AG04450 (cell line): ENCODE results near the gene SIAH3. TPM values are rescaled to one million over a fixed set of nuclear protein-coding genes. Genes with fewer than 3 reads are reported as not detected.

Experiments
- CTCF ChIA-PET: fragments of 300-600, 350-600 bp; formaldehyde crosslinking; extraction: SDS; loops from one replicate; lab custom pipeline; 2022; ENCODE audit warnings: antibody characterized with exemption, inconsistent platforms; lab: Charles Lee
- POLR2A ChIA-PET: fragments of 350-600 bp; formaldehyde crosslinking; extraction: SDS; loops from one replicate; lab custom pipeline; 2021; ENCODE audit warnings: antibody characterized with exemption, inconsistent platforms; lab: Yijun Ruan, JAX
- DNase-seq: peaks from one replicate; pipeline ENCODE4 v3.0.0-alpha.2; 2011; ENCODE audit warnings: low read depth, low spot score
- H3K27ac ChIP-seq: one replicate; pipeline ENCODE4 v1.5.1; 2012; ENCODE audit warnings: low read depth, low read length, control low read depth
- H3K27me3 ChIP-seq: one replicate; pipeline ENCODE4 v1.6.0; 2012; ENCODE audit warnings: low read length; ENCODE audit not compliant: control insufficient read depth, insufficient read depth
- H3K4me3 ChIP-seq: 2 replicates; pipeline ENCODE4 v1.5.1; 2011; ENCODE audit warnings: mild to moderate bottlenecking, low read depth, low read length, control low read depth
- H3K9me3 ChIP-seq: 2 replicates; pipeline ENCODE4 v1.5.1; 2012; ENCODE audit warnings: low read length; ENCODE audit not compliant: control insufficient read depth, insufficient read depth
- polyA plus RNA-seq: library from polyadenylated mRNA; depleted of rRNA; stranded (reverse); fragments of >200 nt; gene quantifications from 2 replicates; pipeline ENCODE4 v1.2.3, GENCODE V29; 2011
- TF ChIP-seq, protein P1 (sequence below): IDR thresholded peaks from 2 replicates; pipeline ENCODE4 v1.5.1; 2011; ENCODE audit warnings: low read depth, low read length, control low read depth, inconsistent platforms

Gene SIAH3
- polyA plus RNA-seq, 1 experiment = not detected

DNA sequence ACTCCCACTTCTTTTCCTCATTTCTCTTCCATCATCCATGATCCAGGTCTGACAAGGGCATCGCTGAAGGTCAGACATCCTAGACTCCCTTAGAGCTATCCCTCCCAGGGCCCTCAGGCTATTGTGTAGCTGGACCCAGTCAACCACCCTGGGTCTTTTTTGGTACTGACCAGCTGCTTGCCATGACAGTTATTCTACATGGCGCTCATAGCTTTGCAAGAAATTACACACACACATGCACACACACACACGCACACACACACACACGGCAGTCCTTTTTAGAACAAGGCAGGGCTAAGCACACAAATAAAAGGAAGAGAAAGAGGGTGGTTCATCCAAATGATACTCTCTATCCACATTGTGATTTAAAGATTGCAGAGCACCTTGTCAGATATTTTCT lies 18.3 kb downstream of the SIAH3 start:
- Histone ChIP-seq H3K27ac (no peak overlapping the region), H3K27me3 (peaks cover 2% of the 10 kb centered on the region), H3K4me3 (no peak overlapping the region), H3K9me3 (no peaks in the 10 kb centered on the region)
- TF ChIP-seq, protein P1, sequence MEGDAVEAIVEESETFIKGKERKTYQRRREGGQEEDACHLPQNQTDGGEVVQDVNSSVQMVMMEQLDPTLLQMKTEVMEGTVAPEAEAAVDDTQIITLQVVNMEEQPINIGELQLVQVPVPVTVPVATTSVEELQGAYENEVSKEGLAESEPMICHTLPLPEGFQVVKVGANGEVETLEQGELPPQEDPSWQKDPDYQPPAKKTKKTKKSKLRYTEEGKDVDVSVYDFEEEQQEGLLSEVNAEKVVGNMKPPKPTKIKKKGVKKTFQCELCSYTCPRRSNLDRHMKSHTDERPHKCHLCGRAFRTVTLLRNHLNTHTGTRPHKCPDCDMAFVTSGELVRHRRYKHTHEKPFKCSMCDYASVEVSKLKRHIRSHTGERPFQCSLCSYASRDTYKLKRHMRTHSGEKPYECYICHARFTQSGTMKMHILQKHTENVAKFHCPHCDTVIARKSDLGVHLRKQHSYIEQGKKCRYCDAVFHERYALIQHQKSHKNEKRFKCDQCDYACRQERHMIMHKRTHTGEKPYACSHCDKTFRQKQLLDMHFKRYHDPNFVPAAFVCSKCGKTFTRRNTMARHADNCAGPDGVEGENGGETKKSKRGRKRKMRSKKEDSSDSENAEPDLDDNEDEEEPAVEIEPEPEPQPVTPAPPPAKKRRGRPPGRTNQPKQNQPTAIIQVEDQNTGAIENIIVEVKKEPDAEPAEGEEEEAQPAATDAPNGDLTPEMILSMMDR = no peak
- CTCF ChIA-PET = no interaction called here
- DNase-seq = no peak
- POLR2A ChIA-PET = no interaction called here

DNA sequence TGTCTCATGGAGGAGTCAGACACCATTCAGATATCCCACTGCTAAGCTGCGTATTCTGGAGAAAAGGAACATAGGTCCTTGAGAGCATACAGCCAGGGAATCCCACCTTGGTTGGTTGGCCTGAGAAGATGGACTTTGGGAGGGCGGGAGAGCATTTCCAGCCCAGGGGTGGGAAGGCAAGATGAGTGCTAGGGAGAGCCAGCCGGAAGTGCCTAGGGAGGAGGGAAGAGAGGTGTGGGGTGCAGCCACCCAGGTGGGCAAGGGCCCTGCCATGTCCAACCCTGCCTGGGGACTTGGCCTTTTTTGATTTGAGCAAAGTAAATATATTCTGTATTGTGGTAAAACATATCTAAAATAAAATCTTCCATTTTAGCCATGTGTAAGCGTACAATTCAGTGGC lies 19.7 kb downstream of the SIAH3 start:
- Histone ChIP-seq H3K27me3 (no peaks in the 10 kb centered on the region), H3K27ac (no peak overlapping the region), H3K9me3 (no peaks in the 10 kb centered on the region), H3K4me3 (no peak overlapping the region)
- ChIA-PET POLR2A (no interaction called here), CTCF (no interaction called here)
- DNase-seq = no peak
- TF ChIP-seq, protein P1 = no peak

DNA sequence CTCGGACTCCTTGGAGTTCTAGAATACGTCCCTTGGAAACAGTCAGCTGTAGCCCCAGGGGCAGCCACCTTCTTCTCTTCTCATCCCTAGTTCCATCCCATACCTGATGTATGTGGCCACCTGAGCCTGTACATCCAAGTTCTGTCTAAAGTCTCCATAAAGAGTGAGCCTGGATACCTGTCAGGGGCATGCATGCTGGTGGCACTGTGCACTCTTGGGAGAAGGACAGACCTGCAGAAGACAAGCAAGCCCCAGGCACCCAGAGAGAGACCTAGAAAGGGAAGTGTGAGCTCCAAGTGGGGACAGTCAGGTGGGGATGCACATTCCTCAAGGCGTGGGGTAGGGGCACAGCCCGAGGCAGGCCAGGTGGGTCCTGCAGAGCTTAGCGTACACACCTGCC lies 21.4 kb downstream of the SIAH3 start:
- no peak for DNase-seq
- Histone ChIP-seq H3K9me3 (no peaks in the 10 kb centered on the region), H3K4me3 (no peak overlapping the region), H3K27ac (no peak overlapping the region), H3K27me3 (peaks cover 3% of the 10 kb centered on the region)
- ChIA-PET CTCF (no interaction called here), POLR2A (no interaction called here)
- TF ChIP-seq, protein P1 = no peak

DNA sequence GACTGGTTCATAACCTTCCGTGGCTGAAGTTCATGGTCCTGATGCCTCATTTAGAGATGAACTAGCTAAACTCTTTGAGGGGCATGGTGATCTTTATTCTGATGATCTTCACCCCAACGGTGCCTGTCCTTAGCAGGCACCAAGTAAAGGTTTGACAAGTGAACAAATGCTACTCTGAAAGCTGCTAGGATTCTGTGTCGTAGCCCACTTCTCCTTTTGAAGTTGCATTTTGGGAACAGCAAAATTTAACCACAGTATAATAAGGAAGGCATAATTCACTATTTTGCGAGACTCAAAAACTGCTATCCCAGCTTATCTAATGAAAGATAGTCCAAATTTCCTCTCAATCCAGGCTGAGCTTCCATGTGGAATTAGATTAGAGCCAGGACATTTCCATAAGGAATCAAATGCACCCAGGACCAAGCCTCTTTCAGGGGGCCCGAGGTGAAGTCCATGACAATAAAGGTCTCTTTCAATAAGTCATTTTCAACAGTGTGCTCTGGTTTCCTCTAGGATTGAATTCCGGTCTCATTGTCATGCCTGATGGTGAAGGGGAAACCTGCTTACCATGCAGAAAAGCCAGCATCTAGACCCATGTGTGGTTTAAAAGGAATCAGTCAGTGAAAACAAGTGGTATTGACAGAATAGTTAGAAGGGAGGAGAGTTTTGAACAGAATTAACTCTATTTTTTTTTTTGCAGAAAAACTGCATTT lies 23.1 kb downstream of the SIAH3 start:
- Histone ChIP-seq H3K9me3 (no peaks in the 10 kb centered on the region), H3K27ac (no peak overlapping the region), H3K27me3 (peaks cover 7% of the 10 kb centered on the region), H3K4me3 (no peak overlapping the region)
- DNase-seq = no peak
- POLR2A ChIA-PET = no interaction called here
- TF ChIP-seq, protein P1 = no peak
- CTCF ChIA-PET = interaction anchor here (0.5 kb wide), 1 partner anchor 29 kb away, joined by 5 read pairs; no protein-coding TSS in a partner anchor

DNA sequence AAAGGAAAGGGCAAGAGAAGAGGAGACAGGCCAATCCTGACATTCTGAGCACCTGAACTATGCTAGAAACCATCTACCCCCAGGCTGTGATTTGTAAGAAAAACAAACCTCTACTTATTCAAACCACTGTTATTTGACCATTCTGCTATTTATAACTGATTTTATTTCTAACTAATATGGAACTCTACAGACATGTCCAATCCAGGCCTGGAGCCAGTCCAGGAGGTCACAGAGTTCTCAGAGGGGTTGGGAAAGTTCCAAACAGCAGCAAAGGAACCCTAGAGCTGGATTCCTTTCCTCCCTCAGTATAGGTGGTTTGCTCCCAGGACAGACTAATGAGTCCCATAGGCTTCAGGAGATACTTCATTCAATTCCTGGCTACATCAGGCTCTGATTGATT lies 24.2 kb downstream of the SIAH3 start:
- H3K9me3 ChIP-seq = no peaks in the 10 kb centered on the region
- H3K27me3 ChIP-seq = peaks cover 7% of the 10 kb centered on the region
- H3K27ac ChIP-seq = no peak overlapping the region
- no peak for DNase-seq
- TF ChIP-seq, protein P1 = no peak
- ChIA-PET POLR2A (no interaction called here), CTCF (no interaction called here)
- H3K4me3 ChIP-seq = no peak overlapping the region
